ENCODE results near the gene KIN.

- TF ChIP-seq, protein P1, sequence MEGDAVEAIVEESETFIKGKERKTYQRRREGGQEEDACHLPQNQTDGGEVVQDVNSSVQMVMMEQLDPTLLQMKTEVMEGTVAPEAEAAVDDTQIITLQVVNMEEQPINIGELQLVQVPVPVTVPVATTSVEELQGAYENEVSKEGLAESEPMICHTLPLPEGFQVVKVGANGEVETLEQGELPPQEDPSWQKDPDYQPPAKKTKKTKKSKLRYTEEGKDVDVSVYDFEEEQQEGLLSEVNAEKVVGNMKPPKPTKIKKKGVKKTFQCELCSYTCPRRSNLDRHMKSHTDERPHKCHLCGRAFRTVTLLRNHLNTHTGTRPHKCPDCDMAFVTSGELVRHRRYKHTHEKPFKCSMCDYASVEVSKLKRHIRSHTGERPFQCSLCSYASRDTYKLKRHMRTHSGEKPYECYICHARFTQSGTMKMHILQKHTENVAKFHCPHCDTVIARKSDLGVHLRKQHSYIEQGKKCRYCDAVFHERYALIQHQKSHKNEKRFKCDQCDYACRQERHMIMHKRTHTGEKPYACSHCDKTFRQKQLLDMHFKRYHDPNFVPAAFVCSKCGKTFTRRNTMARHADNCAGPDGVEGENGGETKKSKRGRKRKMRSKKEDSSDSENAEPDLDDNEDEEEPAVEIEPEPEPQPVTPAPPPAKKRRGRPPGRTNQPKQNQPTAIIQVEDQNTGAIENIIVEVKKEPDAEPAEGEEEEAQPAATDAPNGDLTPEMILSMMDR (IDR thresholded peaks at IDR 0.05; ENCODE audit: borderline replicate concordance, extremely low read depth, low read length, poor library complexity, severe bottlenecking): no peak
- no peak for TF ChIP-seq EZH2 (IDR thresholded peaks at IDR 0.05; ENCODE audit: borderline replicate concordance, low read depth, low read length, severe bottlenecking)
These were observed 64.8 kb downstream of the KIN start for GRCh38 chr10:7722927-7723529.

Measured in DND-41 (cell line).